Measurements from ENCODE around the gene STARD3NL.

STARD3NL gene

GRCh38 chr7:38192327-38192726 is 14.3 kb downstream of the STARD3NL start:
- H3K4me3 ChIP-seq (ENCODE audit: low read length), result no peak overlapping the region
- no peak for TF ChIP-seq ZNF274 (IDR thresholded peaks at IDR 0.05; ENCODE audit: low read depth, low read length)

GRCh38 chr7:38195804-38196595 is 18.0 kb downstream of the STARD3NL start:
- no peak overlapping the region for H3K4me3 ChIP-seq (ENCODE audit: low read length)
- TF ChIP-seq ZNF274 (IDR thresholded peaks at IDR 0.05; ENCODE audit: low read depth, low read length), result no peak

GRCh38 chr7:38198366-38198765 is 20.3 kb downstream of the STARD3NL start:
- TF ChIP-seq ZNF274 (IDR thresholded peaks at IDR 0.05; ENCODE audit: low read depth, low read length), result no peak
- no peak overlapping the region for H3K4me3 ChIP-seq (ENCODE audit: low read length)

GRCh38 chr7:38199154-38199553 is 21.1 kb downstream of the STARD3NL start:
- TF ChIP-seq ZNF274 (IDR thresholded peaks at IDR 0.05; ENCODE audit: low read depth, low read length), result no peak
- H3K4me3 ChIP-seq (ENCODE audit: low read length), result no peak overlapping the region

- no peak for TF ChIP-seq ZNF274 (IDR thresholded peaks at IDR 0.05; ENCODE audit: low read depth, low read length)
- H3K4me3 ChIP-seq (ENCODE audit: low read length), result no peak overlapping the region
Measured at GRCh38 chr7:38199782-38200181, 21.7 kb downstream of the STARD3NL start.

- H3K4me3 ChIP-seq (ENCODE audit: low read length), result no peak overlapping the region
- no peak for TF ChIP-seq ZNF274 (IDR thresholded peaks at IDR 0.05; ENCODE audit: low read depth, low read length)
Measured at GRCh38 chr7:38206071-38206470, 28.0 kb downstream of the STARD3NL start.

- no peak for TF ChIP-seq ZNF274 (IDR thresholded peaks at IDR 0.05; ENCODE audit: low read depth, low read length)
- no peak overlapping the region for H3K4me3 ChIP-seq (ENCODE audit: low read length)
Measured at GRCh38 chr7:38207843-38208242, 29.8 kb downstream of the STARD3NL start.

- no peak overlapping the region for H3K4me3 ChIP-seq (ENCODE audit: low read length)
- TF ChIP-seq ZNF274 (IDR thresholded peaks at IDR 0.05; ENCODE audit: low read depth, low read length), result no peak
Measured at GRCh38 chr7:38211486-38211885, 33.4 kb downstream of the STARD3NL start.

GRCh38 chr7:38211940-38212339 is 33.9 kb downstream of the STARD3NL start:
- TF ChIP-seq ZNF274 (IDR thresholded peaks at IDR 0.05; ENCODE audit: low read depth, low read length), result no peak
- H3K4me3 ChIP-seq (ENCODE audit: low read length), result no peak overlapping the region

GRCh38 chr7:38215115-38215514 is 37.1 kb downstream of the STARD3NL start:
- TF ChIP-seq ZNF274 (IDR thresholded peaks at IDR 0.05; ENCODE audit: low read depth, low read length), result no peak
- H3K4me3 ChIP-seq (ENCODE audit: low read length), result no peak overlapping the region

- TF ChIP-seq ZNF274 (IDR thresholded peaks at IDR 0.05; ENCODE audit: low read depth, low read length), result no peak
- H3K4me3 ChIP-seq (ENCODE audit: low read length), result no peak overlapping the region
Measured at GRCh38 chr7:38215735-38216670, 38.0 kb downstream of the STARD3NL start.

GRCh38 chr7:38217672-38218071 is 39.6 kb downstream of the STARD3NL start:
- no peak for TF ChIP-seq ZNF274 (IDR thresholded peaks at IDR 0.05; ENCODE audit: low read depth, low read length)
- no peak overlapping the region for H3K4me3 ChIP-seq (ENCODE audit: low read length)

- H3K4me3 ChIP-seq (ENCODE audit: low read length), result no peak overlapping the region
- TF ChIP-seq ZNF274 (IDR thresholded peaks at IDR 0.05; ENCODE audit: low read depth, low read length), result no peak
Measured at GRCh38 chr7:38220452-38220851, 42.4 kb downstream of the STARD3NL start.

GRCh38 chr7:38222481-38223096 is 44.5 kb downstream of the STARD3NL start:
- no peak overlapping the region for H3K4me3 ChIP-seq (ENCODE audit: low read length)
- TF ChIP-seq ZNF274 (IDR thresholded peaks at IDR 0.05; ENCODE audit: low read depth, low read length), result no peak
